GM18508 (cell line): ENCODE results near the gene UNC13D.
"Not testable (repeated sequence)": the region's sequence is repeated elsewhere in the genome, so short reads cannot be mapped to it uniquely, and the experiment has no call there.

Experiments
- ATAC-seq: cut with Tn5 transposase; IDR thresholded peaks from one replicate; pipeline ENCODE4 v1.9.1; 2021; ENCODE audit warnings: moderate number of reproducible peaks; ENCODE audit not compliant: insufficient read depth, unreplicated experiment

The UNC13D gene

DNA sequence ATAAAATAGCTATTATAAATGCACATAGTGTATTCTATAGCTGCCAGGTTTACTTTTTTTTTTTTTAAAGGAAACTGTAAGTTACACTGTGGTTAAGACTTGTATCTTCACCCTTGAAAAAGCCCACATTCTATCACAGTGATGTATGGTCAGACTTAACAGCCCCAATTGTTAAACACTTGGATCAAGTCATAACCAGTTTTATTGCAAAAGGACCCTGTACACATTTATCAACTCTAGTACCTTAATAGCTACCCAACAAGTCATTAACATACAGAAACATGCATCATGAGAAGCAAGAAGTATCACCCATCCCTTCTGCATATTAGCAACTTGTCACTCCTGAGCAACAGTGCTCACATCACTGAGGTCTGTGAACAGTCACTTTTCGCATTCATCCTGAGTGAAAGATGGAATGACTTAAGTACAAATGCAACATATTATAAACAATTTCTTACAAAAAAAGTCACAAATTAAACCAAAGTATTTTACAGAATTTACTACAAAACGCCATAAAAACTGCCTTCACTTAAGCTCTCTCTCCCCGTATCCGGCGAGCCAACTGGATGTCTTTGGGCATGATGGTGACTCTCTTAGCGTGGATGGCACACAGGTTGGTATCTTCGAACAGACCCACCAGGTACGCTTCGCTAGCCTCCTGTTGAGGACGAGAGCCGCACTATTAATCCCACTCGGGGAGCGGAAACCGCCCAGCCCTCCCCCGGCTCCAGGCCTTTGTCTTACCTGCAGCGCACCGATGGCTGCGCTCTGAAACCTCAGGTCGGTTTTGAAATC, 65.9 kb downstream of the UNC13D start:
- not testable (repeated sequence) for ATAC-seq

DNA sequence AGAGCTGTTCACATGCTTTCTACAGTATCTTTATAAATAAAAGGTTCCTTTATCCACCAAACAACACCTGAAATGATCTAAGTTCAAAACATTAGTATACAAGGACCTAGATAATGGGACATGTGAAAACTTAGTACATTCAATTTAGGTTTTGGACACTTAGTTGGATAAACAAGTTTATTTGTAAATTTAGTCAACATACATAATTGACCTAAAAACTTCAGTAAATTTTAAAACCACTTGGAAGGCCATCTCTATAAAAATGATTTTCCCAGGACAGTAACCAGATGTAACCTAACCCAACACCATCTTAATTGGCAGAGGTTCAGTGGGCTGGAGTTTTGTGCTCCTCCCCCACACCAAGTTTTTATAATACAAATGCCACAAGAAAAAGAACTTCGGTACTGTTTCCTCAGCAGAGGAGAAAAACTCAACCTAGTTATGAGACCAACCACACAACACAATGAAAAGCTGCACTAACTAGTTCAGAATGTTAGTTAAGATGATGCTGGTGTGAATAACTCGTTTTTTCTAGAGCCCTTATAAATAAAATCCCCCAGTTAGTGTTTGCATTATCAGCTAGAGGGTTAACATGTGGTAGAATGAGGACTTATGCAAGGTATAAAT, 66.8 kb downstream of the UNC13D start:
- no peak for ATAC-seq
